IMR-90 (cell line): ENCODE results near the gene SPCS2. TPM values are rescaled to one million over a fixed set of nuclear protein-coding genes. Genes with fewer than 3 reads are reported as not detected.

Experiments
- ATAC-seq: fragments of 200-7000 bp; cut with Tn5 transposase; 2 replicates; pipeline ENCODE4 v1.9.1; 2020; ENCODE audit warnings: low read depth, mild to moderate bottlenecking, moderate library complexity
- BruUV-seq: library from RNA; stranded (reverse); fragments of 400-500 nt; replicated peaks from 2 replicates; lab custom pipeline; 2021; lab: Mats Ljungman, UMichigan
- CTCF ChIA-PET: fragments of 300-600 bp; formaldehyde crosslinking; extraction: SDS; loops from one replicate; lab custom pipeline; 2021; ENCODE audit warnings: antibody characterized with exemption; lab: Yijun Ruan, JAX
- POLR2A ChIA-PET: fragments of 300-600 bp; sonication (Branson Sonifier 250); formaldehyde crosslinking; loops from one replicate; lab custom pipeline; 2022; ENCODE audit warnings: antibody characterized with exemption; ENCODE audit not compliant: unreplicated experiment; lab: Charles Lee
- DNase-seq: peaks from one replicate; pipeline ENCODE4 v3.0.0; 2013
- H2AFZ ChIP-seq: replicated peaks from 2 replicates; pipeline ENCODE3; 2013; ENCODE audit warnings: low read length, mild to moderate bottlenecking; ENCODE audit not compliant: poor library complexity
- H2AK5ac ChIP-seq: 2 replicates; pipeline ENCODE4 v1.6.1; 2013; ENCODE audit warnings: low read depth, low read length, inconsistent platforms
- H2AK9ac ChIP-seq: replicated peaks from 2 replicates; pipeline ENCODE3; 2013; ENCODE audit warnings: mild to moderate bottlenecking, low read depth, low read length, moderate library complexity; ENCODE audit not compliant: poor library complexity
- H2BK120ac ChIP-seq: 2 replicates; pipeline ENCODE4 v1.6.1; 2013; ENCODE audit warnings: low read depth, low read length, inconsistent platforms
- H2BK15ac ChIP-seq: 3 replicates; pipeline ENCODE4 v1.6.1; 2013; ENCODE audit warnings: low read depth, low read length, inconsistent platforms
- H2BK20ac ChIP-seq: 2 replicates; pipeline ENCODE4 v1.6.1; 2013; ENCODE audit warnings: low read depth, mild to moderate bottlenecking, inconsistent platforms, low read length, moderate library complexity
- H2BK5ac ChIP-seq: 2 replicates; pipeline ENCODE4 v1.6.1; 2013; ENCODE audit warnings: mild to moderate bottlenecking, low read depth, low read length, inconsistent platforms; ENCODE audit not compliant: poor library complexity, severe bottlenecking
- H3K14ac ChIP-seq: replicated peaks from 2 replicates; pipeline ENCODE4 v1.6.1; 2013; ENCODE audit warnings: low read depth, low read length, inconsistent platforms
- H3K18ac ChIP-seq: 2 replicates; pipeline ENCODE4 v1.6.1; 2013; ENCODE audit warnings: low read depth, low read length, control low read depth
- H3K23ac ChIP-seq: 2 replicates; pipeline ENCODE4 v1.6.1; 2013; ENCODE audit warnings: low read depth, low read length, inconsistent platforms
- H3K27ac ChIP-seq: 2 replicates; pipeline ENCODE4 v1.5.1; 2013; ENCODE audit warnings: mild to moderate bottlenecking, control low read depth, low read length; ENCODE audit not compliant: insufficient read depth
- H3K27me3 ChIP-seq: 2 replicates; pipeline ENCODE4 v1.6.1; 2013; ENCODE audit warnings: low read length; ENCODE audit not compliant: control insufficient read depth, insufficient read depth
- H3K36me3 ChIP-seq: 2 replicates; pipeline ENCODE4 v1.6.1; 2013; ENCODE audit warnings: low read length, mixed read lengths; ENCODE audit not compliant: control insufficient read depth, insufficient read depth
- H3K4ac ChIP-seq: 2 replicates; pipeline ENCODE4 v1.6.1; 2013; ENCODE audit warnings: low read depth, low read length, inconsistent platforms
- H3K4me1 ChIP-seq: 2 replicates; pipeline ENCODE4 v1.6.1; 2013; ENCODE audit warnings: low read length, mixed read lengths; ENCODE audit not compliant: control insufficient read depth, insufficient read depth
- H3K4me2 ChIP-seq: 2 replicates; pipeline ENCODE4 v1.6.1; 2013; ENCODE audit warnings: low read depth, mild to moderate bottlenecking, control low read depth, low read length, moderate library complexity
- H3K4me3 ChIP-seq: 2 replicates; pipeline ENCODE4 v1.5.1; 2013; ENCODE audit warnings: low read depth, mild to moderate bottlenecking, control low read depth, low read length, moderate library complexity; ENCODE audit not compliant: insufficient read depth
- H3K56ac ChIP-seq: 2 replicates; pipeline ENCODE4 v1.6.1; 2013; ENCODE audit warnings: low read length, inconsistent platforms; ENCODE audit not compliant: insufficient read depth; ENCODE audit errors: extremely low read depth
- H3K79me1 ChIP-seq, 2 experiments: 2 replicates each; pipeline ENCODE4 v1.6.1; 2013; ENCODE audit warnings: low read length in 2 of 2, inconsistent platforms in 1 of 2, low read depth in 1 of 2
- H3K9ac ChIP-seq: 2 replicates; pipeline ENCODE4 v1.6.1; 2013; ENCODE audit warnings: low read depth, low read length, control low read depth
- H3K9me1 ChIP-seq: 2 replicates; pipeline ENCODE4 v1.6.1; 2013; ENCODE audit warnings: low read length, inconsistent platforms; ENCODE audit not compliant: insufficient read depth
- H3K9me3 ChIP-seq: 2 replicates; pipeline ENCODE4 v1.6.1; 2013; ENCODE audit warnings: low read length; ENCODE audit not compliant: control insufficient read depth, insufficient read depth
- H4K20me1 ChIP-seq: 2 replicates; pipeline ENCODE4 v1.6.1; 2013; ENCODE audit warnings: low read length, inconsistent platforms; ENCODE audit not compliant: insufficient read depth
- H4K5ac ChIP-seq: 2 replicates; pipeline ENCODE4 v1.6.1; 2013; ENCODE audit warnings: mild to moderate bottlenecking, low read depth, low read length, control low read depth
- H4K8ac ChIP-seq, 2 experiments: 2 replicates each; pipeline ENCODE4 v1.6.1; 2013; ENCODE audit warnings: low read depth in 2 of 2, low read length in 2 of 2, control low read depth in 1 of 2, inconsistent platforms in 1 of 2
- H4K91ac ChIP-seq: 2 replicates; pipeline ENCODE4 v1.6.1; 2013; ENCODE audit warnings: low read depth, low read length, inconsistent platforms; ENCODE audit not compliant: insufficient read depth
- BHLHE40 ChIP-seq: fragments of 150-350 bp; IDR thresholded peaks from 2 replicates; pipeline ENCODE4 v1.6.1; 2016; ENCODE audit warnings: mild to moderate bottlenecking, low read depth, low read length
- CEBPB ChIP-seq: IDR thresholded peaks from 2 replicates; pipeline ENCODE4 v1.6.1; 2012; ENCODE audit warnings: low read depth, low read length, improper control_type of control experiment
- CHD1 ChIP-seq: IDR thresholded peaks from 2 replicates; pipeline ENCODE4 v1.6.1; 2012; ENCODE audit warnings: low read depth, low read length, improper control_type of control experiment
- CTCF ChIP-seq: conservative IDR thresholded peaks from 2 replicates; pipeline ENCODE4 v1.5.1; 2012; ENCODE audit warnings: mild to moderate bottlenecking, low read depth, low read length, improper control_type of control experiment
- MAFK ChIP-seq: IDR thresholded peaks from 2 replicates; pipeline ENCODE4 v1.6.1; 2012; ENCODE audit warnings: low read depth, low read length, improper control_type of control experiment
- MXI1 ChIP-seq: IDR thresholded peaks from 2 replicates; pipeline ENCODE4 v1.6.1; 2012; ENCODE audit warnings: low read depth, mild to moderate bottlenecking, low read length, moderate library complexity, borderline replicate concordance
- NFE2L2 ChIP-seq: fragments of 150-350 bp; IDR thresholded peaks from 2 replicates; pipeline ENCODE4 v1.6.1; 2016; ENCODE audit warnings: low read depth, mild to moderate bottlenecking, low read length
- POLR2A ChIP-seq: IDR thresholded peaks from 2 replicates; pipeline ENCODE4 v1.6.1; 2012; ENCODE audit warnings: mild to moderate bottlenecking, low read depth, low read length
- RAD21 ChIP-seq: IDR thresholded peaks from 2 replicates; pipeline ENCODE4 v1.6.1; 2012; ENCODE audit warnings: low read length, improper control_type of control experiment
- SMC3 ChIP-seq: fragments of 150-350 bp; IDR thresholded peaks from 2 replicates; pipeline ENCODE4 v1.6.1; 2016; ENCODE audit warnings: low read depth, mild to moderate bottlenecking, antibody characterized with exemption, low read length, moderate library complexity
- USF2 ChIP-seq: fragments of 150-350 bp; IDR thresholded peaks from 2 replicates; pipeline ENCODE4 v1.6.1; 2017; ENCODE audit warnings: mild to moderate bottlenecking, antibody characterized with exemption, low read length, low read depth
- WGBS, 2 experiments: methylation state at CpG; one replicate each; pipeline versions ENCODE4 v1.1.5 to v1.1.7; 2013; ENCODE audit warnings: missing lambda C conversion rate in 2 of 2; ENCODE audit not compliant: insufficient read length in 1 of 2; ENCODE audit errors: extremely low coverage in 2 of 2; 5-methylcytosine and 5-hydroxymethylcytosine counted together
- dilution Hi-C: fragments of 300-500 bp; cut with HindIII; formaldehyde crosslinking; loops from one replicate; pipeline ENCODE4 v1.14.3; 2018; ENCODE audit warnings: low sequenced_read_pairs; ENCODE audit not compliant: unreplicated experiment
- in situ Hi-C: fragments of 300-500 bp; cut with MboI; formaldehyde crosslinking; loops from 3 replicates; pipeline ENCODE4 v1.14.3; 2019; ENCODE audit warnings: low sequenced_read_pairs, inconsistent platforms, mixed read lengths
- intact Hi-C: fragments of 100-400 bp; cut with micrococcal nuclease; formaldehyde crosslinking; loops from 2 replicates; pipeline ENCODE4 v1.10.0; 2022
- polyA plus RNA-seq, 3 experiments: library from polyadenylated mRNA; depleted of rRNA; stranded (reverse); fragments of >200 nt; gene quantifications; 2 replicates each; pipeline ENCODE4 v1.2.3, GENCODE V29; 2012; ENCODE audit warnings: low replicate concordance in 1 of 3
- total RNA-seq: library from RNA; depleted of rRNA; stranded (reverse); fragments of >200 nt; gene quantifications from 2 replicates; pipeline ENCODE4 v1.2.3, GENCODE V29; 2012

The SPCS2 gene
- total and polyA plus RNA-seq, 2 of the 4 experiments (the other 2 are of a cell fraction) = 15.4 to 76.0 TPM

DNA sequence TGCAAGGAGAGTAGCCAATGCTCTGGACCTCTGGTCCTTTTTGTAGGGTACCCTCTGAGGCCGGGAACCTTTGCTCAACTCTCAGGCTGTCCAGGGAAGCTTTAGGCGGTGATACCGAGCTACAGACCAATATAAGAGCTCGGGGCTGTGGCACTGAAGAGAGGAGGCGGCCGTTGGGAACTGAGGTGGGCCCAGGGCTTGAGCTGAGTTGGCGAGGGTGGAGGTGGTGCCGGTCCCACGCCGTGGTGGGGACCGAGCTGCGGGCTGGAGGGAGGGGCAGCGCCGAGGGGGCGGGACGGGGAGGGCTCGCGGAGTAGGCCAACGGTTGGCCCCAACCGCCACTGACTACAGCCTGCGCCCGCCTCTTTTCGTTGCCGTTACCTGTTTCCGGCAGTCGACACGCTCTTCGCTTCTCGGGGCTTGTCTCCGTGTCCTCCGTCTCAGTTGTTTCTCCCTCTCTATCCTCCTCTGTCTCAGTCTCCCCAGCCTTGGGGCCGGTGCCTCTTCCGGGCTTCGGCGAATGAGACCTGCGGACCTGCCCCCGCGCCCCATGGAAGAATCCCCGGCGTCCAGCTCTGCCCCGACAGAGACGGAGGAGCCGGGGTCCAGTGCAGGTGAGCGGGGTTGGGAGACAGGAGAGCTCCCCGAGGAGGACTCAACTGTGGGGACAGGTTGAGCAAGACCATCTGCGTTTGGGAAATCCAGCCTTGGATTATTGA lies 39.6 kb downstream of the SPCS2 start, which contains the start of gene NEU3:
Gene NEU3 (plus strand): TSS at position 393 of the 719 bp plus-strand sequence. CDS start 128 bp downstream, at position 521.
- H2BK5ac ChIP-seq = peak within 1 kb of the TSS; percentile 22
- ATAC-seq (peak; percentile 96), DNase-seq (peak; percentile 69)
- 0 out of 2 replicates have a peak within 1 kb of the TSS, but pooled peaks have one; percentile 6 for H4K91ac ChIP-seq
- peak within 1 kb of the TSS; percentile 7 to 82; a peak in 3 of 4 replicates for H4K8ac ChIP-seq
- H3K9me3 ChIP-seq = no peaks in the 10 kb centered on the region
- H3K4me3 ChIP-seq = peak within 1 kb of the TSS; percentile 87
- no peaks in the 10 kb centered on the region for H4K20me1 ChIP-seq
- peak within 1 kb of the TSS; percentile 60 for H3K9ac ChIP-seq
- H3K56ac ChIP-seq = peak within 1 kb of the TSS; percentile 42; the same call in 1 of the 2 replicates
- no TSS peak for BruUV-seq
- CTCF ChIA-PET = interaction anchor here (0.6 to 0.7 kb wide), 2 partner anchors 25 to 152 kb away, joined by 3 read pairs; no protein-coding TSS in a partner anchor
- 2% methylated on average over 9 of the region's 46 CpGs; no CpG with 5 or more reads in 1 of the 2 experiments for WGBS, 2 experiments
- H3K79me1 ChIP-seq = peaks cover 10 to 19% of the 10 kb centered on the region in 2 experiments
- H3K4me1 ChIP-seq = no peaks in the 10 kb centered on the region
- 0 out of 2 replicates have a peak within 1 kb of the TSS, but pooled peaks have one; percentile 59 for H4K5ac ChIP-seq
- POLR2A ChIA-PET = interaction anchor here (0.7 kb wide), 1 partner anchor 11 kb away, joined by 13 read pairs; no protein-coding TSS in a partner anchor
- no peak within 1 kb of the TSS for H2BK20ac ChIP-seq
- H3K4ac ChIP-seq = peak within 1 kb of the TSS; percentile 38
- peak within 1 kb of the TSS; percentile 83 for H3K23ac ChIP-seq
- H3K18ac ChIP-seq = peak within 1 kb of the TSS; percentile 15; the same call in 1 of the 2 replicates
- H3K36me3 ChIP-seq = no peaks in the 10 kb centered on the region
- no peak within 1 kb of the TSS; the same call in 2 of the 3 replicates for H2BK15ac ChIP-seq
- H3K4me2 ChIP-seq = peak within 1 kb of the TSS; percentile 85
- H3K27ac ChIP-seq = peak within 1 kb of the TSS; percentile 42
- no peak within 1 kb of the TSS for H2BK120ac ChIP-seq
- H3K14ac ChIP-seq = peak within 1 kb of the TSS; percentile 40
- TF ChIP-seq MAFK (no peak), RAD21 (no peak), BHLHE40 (no peak), CTCF (no peak), NFE2L2 (no peak), USF2 (no peak), MXI1 (0 out of 2 replicates have a peak, but pooled peaks have one; percentile 7), POLR2A (peak; percentile 75), SMC3 (no peak), CEBPB (peak; percentile 34; the same call in 1 of the 2 replicates), CHD1 (no peak)
- H2AFZ ChIP-seq = peak within 1 kb of the TSS; percentile 94
- no peak within 1 kb of the TSS; the same call in 1 of the 2 replicates for H2AK5ac ChIP-seq
- dilution Hi-C loops = no loop called here
- intact Hi-C loops = loop anchor here (2.0 kb wide), 1 partner anchor 40 kb away; the partner anchor contains the start of genes SPCS2 and XRRA1
- no peaks in the 10 kb centered on the region for H3K27me3 ChIP-seq
- H2AK9ac ChIP-seq = no peak within 1 kb of the TSS
- H3K9me1 ChIP-seq = 0 out of 2 replicates have a peak, but pooled peaks cover 5% of the 10 kb centered on the region
- in situ Hi-C loops = no loop called here
